Choroid plexus epithelial cell (primary cell): Measurements from ENCODE around the gene CCDC81.
A peak's percentile ranks its signal among the peaks of the same experiment; 100 is the strongest.
"Not testable (repeated sequence)": the region's sequence is repeated elsewhere in the genome, so short reads cannot be mapped to it uniquely, and the experiment has no call there.

Experiments
- DNase-seq: peaks from one replicate; pipeline ENCODE4 v3.0.0-alpha.2; 2010; ENCODE audit warnings: low read depth
- H3K4me3 ChIP-seq: 2 replicates; pipeline ENCODE4 v1.5.1; 2011; ENCODE audit warnings: low read depth, mild to moderate bottlenecking, control low read depth, low read length, moderate library complexity
- TF ChIP-seq, protein P1 (sequence below): conservative IDR thresholded peaks from 2 replicates; pipeline ENCODE4 v1.5.1; 2011; ENCODE audit warnings: low read depth, mild to moderate bottlenecking, control low read depth, inconsistent platforms, low read length, moderate library complexity

The CCDC81 gene

GRCh38 chr11:86374586-86374985 is at the start of gene CCDC81:
TSS of gene CCDC81 (plus strand) at chr11:86374887. CDS start at chr11:86375164, 277 bp downstream.
- DNase-seq, result peak; percentile 28
- peak within 1 kb of the TSS; percentile 55 for H3K4me3 ChIP-seq
- TF ChIP-seq, protein P1, sequence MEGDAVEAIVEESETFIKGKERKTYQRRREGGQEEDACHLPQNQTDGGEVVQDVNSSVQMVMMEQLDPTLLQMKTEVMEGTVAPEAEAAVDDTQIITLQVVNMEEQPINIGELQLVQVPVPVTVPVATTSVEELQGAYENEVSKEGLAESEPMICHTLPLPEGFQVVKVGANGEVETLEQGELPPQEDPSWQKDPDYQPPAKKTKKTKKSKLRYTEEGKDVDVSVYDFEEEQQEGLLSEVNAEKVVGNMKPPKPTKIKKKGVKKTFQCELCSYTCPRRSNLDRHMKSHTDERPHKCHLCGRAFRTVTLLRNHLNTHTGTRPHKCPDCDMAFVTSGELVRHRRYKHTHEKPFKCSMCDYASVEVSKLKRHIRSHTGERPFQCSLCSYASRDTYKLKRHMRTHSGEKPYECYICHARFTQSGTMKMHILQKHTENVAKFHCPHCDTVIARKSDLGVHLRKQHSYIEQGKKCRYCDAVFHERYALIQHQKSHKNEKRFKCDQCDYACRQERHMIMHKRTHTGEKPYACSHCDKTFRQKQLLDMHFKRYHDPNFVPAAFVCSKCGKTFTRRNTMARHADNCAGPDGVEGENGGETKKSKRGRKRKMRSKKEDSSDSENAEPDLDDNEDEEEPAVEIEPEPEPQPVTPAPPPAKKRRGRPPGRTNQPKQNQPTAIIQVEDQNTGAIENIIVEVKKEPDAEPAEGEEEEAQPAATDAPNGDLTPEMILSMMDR, result no peak

GRCh38 chr11:86335131-86335767 is 39.4 kb upstream of the CCDC81 start:
- no peak for DNase-seq
- TF ChIP-seq, protein P1, result no peak
- H3K4me3 ChIP-seq, result no peak overlapping the region

GRCh38 chr11:86337227-86337626 is 37.5 kb upstream of the CCDC81 start:
- no peak overlapping the region for H3K4me3 ChIP-seq
- DNase-seq, result no peak
- TF ChIP-seq, protein P1, result no peak

- TF ChIP-seq, protein P1, result peak; percentile 2
- H3K4me3 ChIP-seq, result no peak overlapping the region
- peak; percentile 11 for DNase-seq
Observed at GRCh38 chr11:86341382-86341781, 33.3 kb upstream of the CCDC81 start.

GRCh38 chr11:86346513-86346912 is 28.2 kb upstream of the CCDC81 start:
- TF ChIP-seq, protein P1, result no peak
- H3K4me3 ChIP-seq, result no peak overlapping the region
- DNase-seq, result no peak

GRCh38 chr11:86355256-86355655 is 19.4 kb upstream of the CCDC81 start:
- no peak overlapping the region for H3K4me3 ChIP-seq
- DNase-seq, result no peak
- TF ChIP-seq, protein P1, result no peak

GRCh38 chr11:86357412-86357811 is 17.3 kb upstream of the CCDC81 start:
- DNase-seq, H3K4me3 ChIP-seq: not testable (repeated sequence)
